ENCODE results near the gene COL6A5.
"Not testable (repeated sequence)": the region's sequence is repeated elsewhere in the genome, so short reads cannot be mapped to it uniquely, and the experiment has no call there.

The COL6A5 gene, protein sequence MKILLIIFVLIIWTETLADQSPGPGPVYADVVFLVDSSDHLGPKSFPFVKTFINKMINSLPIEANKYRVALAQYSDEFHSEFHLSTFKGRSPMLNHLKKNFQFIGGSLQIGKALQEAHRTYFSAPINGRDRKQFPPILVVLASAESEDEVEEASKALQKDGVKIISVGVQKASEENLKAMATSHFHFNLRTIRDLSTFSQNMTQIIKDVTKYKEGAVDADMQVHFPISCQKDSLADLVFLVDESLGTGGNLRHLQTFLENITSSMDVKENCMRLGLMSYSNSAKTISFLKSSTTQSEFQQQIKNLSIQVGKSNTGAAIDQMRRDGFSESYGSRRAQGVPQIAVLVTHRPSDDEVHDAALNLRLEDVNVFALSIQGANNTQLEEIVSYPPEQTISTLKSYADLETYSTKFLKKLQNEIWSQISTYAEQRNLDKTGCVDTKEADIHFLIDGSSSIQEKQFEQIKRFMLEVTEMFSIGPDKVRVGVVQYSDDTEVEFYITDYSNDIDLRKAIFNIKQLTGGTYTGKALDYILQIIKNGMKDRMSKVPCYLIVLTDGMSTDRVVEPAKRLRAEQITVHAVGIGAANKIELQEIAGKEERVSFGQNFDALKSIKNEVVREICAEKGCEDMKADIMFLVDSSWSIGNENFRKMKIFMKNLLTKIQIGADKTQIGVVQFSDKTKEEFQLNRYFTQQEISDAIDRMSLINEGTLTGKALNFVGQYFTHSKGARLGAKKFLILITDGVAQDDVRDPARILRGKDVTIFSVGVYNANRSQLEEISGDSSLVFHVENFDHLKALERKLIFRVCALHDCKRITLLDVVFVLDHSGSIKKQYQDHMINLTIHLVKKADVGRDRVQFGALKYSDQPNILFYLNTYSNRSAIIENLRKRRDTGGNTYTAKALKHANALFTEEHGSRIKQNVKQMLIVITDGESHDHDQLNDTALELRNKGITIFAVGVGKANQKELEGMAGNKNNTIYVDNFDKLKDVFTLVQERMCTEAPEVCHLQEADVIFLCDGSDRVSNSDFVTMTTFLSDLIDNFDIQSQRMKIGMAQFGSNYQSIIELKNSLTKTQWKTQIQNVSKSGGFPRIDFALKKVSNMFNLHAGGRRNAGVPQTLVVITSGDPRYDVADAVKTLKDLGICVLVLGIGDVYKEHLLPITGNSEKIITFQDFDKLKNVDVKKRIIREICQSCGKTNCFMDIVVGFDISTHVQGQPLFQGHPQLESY (N-terminal part only)
- total RNA-seq: 0 reads per million in 2 experiments

DNA sequence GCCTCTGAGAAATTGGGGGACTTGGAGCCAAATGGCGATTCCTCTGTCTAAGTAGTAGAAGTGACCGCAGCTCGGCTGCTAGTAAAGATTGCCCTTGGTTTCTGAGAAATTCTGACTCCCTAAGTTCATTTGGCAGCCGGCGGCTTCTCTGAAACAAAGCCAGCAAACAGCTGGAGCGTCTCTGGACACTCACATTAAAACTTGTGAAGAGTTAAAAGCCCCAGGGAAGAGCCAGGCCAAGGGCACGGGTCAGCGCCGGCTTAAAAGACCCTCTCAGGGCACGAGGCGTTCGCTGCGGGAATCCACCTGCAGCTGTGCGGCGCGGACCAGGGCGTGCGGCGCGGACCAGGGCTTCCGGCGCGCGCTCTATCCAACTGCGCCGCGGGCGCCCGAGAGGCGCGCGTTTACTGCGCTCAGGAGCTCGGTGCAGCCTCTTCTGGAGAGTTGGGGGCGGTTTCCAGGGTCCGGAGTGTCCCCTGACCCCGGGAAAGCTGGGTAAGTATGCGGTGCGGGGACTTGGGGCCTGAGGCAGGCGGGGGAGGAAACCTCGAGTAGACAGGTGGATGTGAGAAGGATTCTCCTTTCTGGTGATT is at the start of gene COL6A5:
COL6A5 (plus strand) TSS at position 186 of the 593 bp plus-strand sequence. CDS start 27,967 bp downstream, outside the sequence.
- DNase-seq (ENCODE audit: low read depth): no peak

GRCh38 chr3:130299531-130299930 is 45.9 kb upstream of the COL6A5 start:
- DNase-seq (ENCODE audit: low read depth): no peak

DNA sequence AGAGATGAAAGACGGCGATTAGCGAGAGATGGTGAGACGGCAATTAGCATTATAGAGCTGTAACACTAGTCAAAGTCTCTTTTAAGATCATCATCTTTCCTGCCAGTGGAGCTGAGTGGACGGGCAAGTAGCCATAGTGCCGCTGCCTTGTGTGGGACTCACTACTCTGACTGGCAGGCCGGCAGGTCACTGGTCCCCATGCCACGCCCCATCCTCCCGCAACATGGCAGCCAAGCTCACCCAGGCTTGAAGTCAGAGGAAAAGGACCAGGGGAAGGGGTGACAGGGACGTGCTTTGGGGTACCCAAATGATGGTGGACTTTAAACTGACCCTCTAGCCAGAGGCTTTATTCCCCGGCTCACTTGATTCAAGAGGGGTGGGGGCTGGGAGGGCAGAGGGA is 44.6 kb upstream of the COL6A5 start:
- DNase-seq (ENCODE audit: low read depth): no peak

DNA sequence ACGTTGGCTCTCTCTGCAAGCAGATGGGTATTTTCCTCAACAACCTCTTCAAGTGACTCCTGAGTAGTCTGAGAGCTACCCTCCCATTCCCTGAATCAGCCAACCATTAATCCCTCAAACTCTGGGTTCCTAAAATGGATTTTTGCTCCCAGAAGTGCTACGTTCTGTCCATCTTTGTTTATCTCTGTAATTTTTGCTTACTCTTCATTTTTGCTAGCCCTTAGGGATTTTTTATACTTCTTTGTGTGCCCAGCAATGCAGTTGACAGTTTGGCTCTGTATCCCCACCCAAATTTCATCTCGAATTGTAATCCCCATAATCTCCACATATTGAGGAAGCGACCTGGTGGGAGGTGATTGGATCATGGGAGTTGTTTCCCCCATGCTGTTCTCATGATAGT is 35.4 kb upstream of the COL6A5 start:
- DNase-seq (ENCODE audit: low read depth): no peak

DNA sequence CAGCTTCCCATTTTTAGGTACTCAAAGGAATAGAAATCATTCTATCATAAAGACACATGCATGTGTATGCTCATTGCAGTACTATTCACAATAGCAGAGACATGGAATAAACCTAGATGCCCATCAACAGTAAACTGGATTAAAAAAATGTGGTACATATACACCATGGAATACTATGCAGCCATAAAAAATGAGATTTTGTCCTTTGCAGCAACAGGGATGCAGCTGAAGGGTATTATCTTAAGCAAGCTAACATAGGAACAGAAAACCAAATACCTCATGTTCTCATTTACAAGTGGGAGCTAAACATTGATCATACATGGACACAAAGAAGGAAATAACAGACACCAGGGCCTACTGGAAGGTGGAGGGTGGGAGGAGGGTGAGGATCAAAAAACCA is 33.1 kb upstream of the COL6A5 start:
- DNase-seq (ENCODE audit: low read depth): no peak

- no peak for DNase-seq (ENCODE audit: low read depth)
Measured at GRCh38 chr3:130316169-130316568, 29.3 kb upstream of the COL6A5 start.

- no peak for DNase-seq (ENCODE audit: low read depth)
Measured at GRCh38 chr3:130323503-130323902, 22.0 kb upstream of the COL6A5 start.

GRCh38 chr3:130340766-130341165 is 4.7 kb upstream of the COL6A5 start:
- DNase-seq (ENCODE audit: low read depth): no peak

GRCh38 chr3:130341388-130341787 is 4.1 kb upstream of the COL6A5 start:
- no peak for DNase-seq (ENCODE audit: low read depth)

DNA sequence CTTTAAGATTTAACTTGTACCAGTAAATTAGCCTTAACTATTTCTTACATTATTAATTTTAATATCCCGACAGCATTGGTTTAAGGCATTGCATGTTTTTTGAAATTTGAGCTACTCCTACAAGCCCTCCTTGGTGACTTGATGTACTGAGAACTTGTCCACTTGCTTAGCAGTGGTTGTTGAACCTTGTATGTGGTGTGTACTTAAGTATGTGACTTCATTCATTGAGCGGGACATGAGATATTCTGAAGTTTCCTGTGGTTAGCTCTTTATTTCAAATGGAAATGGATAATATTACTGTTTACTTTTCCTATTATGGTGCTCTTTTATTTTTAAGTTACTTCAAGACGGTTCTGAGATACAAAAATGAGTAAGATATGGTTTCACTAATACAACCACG is 3.6 kb upstream of the COL6A5 start:
- DNase-seq (ENCODE audit: low read depth): no peak

DNA sequence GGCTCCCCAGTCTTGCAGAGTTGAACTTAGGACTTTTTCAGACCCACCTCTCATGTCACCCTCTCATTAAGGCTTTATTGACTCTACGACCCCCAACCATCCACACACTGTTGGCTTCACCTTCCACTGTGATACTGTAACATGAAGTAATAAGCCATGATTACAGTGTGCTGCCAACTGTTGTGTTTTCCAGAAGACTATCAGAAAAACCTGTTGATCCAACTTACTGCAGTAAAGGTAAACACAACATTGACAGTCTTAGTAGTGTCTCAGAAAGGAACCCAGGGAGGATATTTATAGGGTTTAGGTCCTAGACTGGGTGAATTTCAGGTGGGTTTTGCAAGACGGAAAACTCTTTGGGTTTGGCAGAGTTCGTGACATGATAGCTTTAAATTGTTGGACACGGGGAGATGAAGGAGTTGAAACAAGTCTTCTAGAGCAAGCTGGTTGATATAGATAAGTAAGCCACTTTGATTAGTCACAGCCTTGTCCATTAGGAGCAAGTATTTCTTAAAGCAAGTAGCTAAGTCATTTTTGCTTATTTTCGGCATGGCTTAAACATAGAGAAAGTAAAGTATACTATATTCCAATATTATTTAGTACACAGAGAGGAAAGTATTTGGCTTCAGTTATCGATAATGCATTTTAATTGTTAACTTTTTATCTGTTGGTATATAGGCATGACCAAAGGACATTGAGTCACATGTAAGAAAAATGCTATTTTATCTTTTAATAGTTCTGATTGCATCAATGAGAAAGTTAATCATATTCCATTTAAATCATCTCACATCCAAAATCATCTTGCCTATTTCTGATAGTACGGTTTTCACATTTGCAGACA is 2.4 kb upstream of the COL6A5 start:
- DNase-seq (ENCODE audit: low read depth): no peak

GRCh38 chr3:130348258-130348657 is 2.8 kb downstream of the COL6A5 start:
- not testable (repeated sequence) for DNase-seq (ENCODE audit: low read depth)

DNA sequence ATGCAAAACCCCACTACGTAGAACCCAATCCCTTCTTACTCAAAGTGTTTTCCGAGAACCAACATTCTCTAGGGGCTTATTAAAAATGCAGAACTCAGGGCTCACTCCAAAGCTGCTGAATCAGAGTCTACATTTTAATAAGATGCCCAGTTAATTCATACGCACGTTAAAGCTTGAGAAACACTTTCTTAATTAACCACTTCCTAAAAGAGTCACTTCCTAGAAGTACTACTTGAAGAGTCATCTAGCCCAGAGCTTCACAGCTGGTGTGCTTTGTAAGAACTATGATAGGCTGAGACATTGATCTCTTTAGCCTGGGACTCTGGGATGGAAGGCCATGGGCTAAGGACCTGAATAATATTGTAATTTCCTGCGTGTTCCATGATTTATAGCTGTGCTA is 9.0 kb downstream of the COL6A5 start:
- DNase-seq (ENCODE audit: low read depth): no peak

GRCh38 chr3:130374033-130374432 is 28.6 kb downstream of the COL6A5 start:
- DNase-seq (ENCODE audit: low read depth): no peak

GRCh38 chr3:130374908-130375307 is 29.4 kb downstream of the COL6A5 start:
- no peak for DNase-seq (ENCODE audit: low read depth)

DNA sequence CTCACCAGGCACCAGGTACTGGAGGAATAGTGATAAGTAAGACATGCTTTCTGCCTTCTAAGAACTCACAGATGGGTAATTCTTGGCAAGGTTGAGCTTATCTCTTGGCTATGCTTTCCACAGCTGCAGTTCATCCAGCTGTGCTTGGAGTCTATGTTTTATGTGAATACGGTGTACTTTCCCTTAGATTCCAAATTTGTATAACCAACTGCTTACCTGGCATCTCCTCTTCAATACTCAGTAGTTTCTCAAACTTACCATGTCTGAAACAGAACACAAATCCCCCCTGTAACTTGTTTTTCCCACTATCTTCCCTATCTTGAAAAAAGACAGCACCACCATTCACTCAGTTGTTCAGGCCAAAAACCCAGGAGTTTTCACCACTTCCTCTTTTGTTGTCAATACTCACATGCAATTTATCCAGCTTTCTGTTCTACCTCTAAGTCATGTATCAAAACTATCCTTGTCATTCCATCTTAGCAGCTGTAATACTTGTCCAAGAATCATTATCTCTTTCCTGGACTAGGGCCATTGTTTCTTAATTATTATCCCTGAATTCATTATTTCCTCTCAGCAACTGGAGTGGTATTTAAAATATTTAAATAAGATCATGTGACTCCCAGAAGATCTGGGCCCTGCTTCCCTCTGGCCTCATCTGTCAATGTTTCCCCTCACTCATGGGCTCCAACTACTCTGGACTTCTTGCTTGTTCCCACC is 32.6 kb downstream of the COL6A5 start:
- DNase-seq (ENCODE audit: low read depth): no peak

DNA sequence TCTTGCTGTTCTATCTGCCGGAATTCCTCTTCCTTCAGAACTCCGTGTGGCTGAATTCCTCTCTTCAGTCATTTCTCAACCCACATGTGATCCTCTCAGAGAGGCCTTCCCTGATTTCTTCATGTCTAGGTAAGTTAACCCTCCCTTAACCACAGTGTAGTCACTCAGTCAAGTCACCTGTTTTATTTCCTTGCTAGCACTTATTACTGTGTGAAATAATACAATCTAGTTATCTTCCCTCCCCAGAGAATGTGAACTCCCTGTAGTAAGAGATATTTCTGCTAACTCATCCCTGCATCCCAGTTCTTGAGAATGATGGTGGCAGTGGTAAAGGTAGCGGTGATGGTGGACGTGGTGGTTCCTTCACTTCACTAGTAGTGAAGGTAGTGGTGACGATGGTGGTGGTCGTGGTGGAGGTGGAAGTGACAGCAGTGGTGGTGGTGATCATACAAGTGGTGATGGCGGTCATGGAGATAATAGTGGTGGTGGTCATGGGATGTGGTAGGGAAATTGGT is 33.3 kb downstream of the COL6A5 start:
- no peak for DNase-seq (ENCODE audit: low read depth)

- DNase-seq (ENCODE audit: low read depth): no peak
Measured at GRCh38 chr3:130379274-130379673, 33.8 kb downstream of the COL6A5 start.

- no peak for DNase-seq (ENCODE audit: low read depth)
Measured at GRCh38 chr3:130380398-130380797, 34.9 kb downstream of the COL6A5 start.

DNA sequence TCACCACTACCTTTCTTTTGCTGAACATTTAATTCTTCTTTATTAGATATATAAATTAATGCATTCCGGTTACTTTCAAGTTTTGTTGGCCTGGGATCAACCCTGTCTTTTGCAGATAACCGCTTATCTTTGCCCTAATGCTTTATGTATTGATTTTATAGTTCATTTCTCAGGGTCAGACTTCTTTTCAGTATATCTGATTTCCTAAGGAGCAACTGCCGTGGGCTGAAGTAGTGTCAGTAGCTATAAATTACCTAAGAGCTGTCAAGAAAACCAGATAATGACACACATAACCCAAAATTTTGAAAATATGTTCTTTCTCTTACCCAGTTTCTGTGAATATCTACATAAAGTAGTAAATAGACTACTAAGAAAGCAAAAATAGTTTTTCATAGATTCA is 38.0 kb downstream of the COL6A5 start:
- DNase-seq (ENCODE audit: low read depth): no peak
